GM21619 (cell line): ENCODE data around the gene SLC43A1.

ENCODE experiments used
- ATAC-seq: cut with Tn5 transposase; IDR thresholded peaks from one replicate; pipeline ENCODE4 v1.9.1; 2021; ENCODE audit not compliant: unreplicated experiment

Gene SLC43A1

GRCh38 chr11:57434640-57435546, 80.6 kb downstream of the SLC43A1 start:
- ATAC-seq = no peak
